EL (cell line): ENCODE data around the gene MDM4.

ENCODE experiments used
- DNase-seq: peaks from one replicate; pipeline ENCODE4 v3.0.0-alpha.2; 2016

MDM4 gene

GRCh38 chr1:204583909-204584632 lies 67.9 kb downstream of the MDM4 start:
- DNase-seq, result no peak

- no peak for DNase-seq
These were observed 68.6 kb downstream of the MDM4 start for GRCh38 chr1:204584699-204585372.

- no peak for DNase-seq
These were observed 71.4 kb downstream of the MDM4 start for GRCh38 chr1:204587621-204588020.

- no peak for DNase-seq
These were observed 72.6 kb downstream of the MDM4 start for GRCh38 chr1:204588826-204589225.

GRCh38 chr1:204589409-204590038 lies 73.3 kb downstream of the MDM4 start:
- peak; percentile 35 for DNase-seq

GRCh38 chr1:204591473-204592090 lies 75.4 kb downstream of the MDM4 start:
- peak; percentile 79 for DNase-seq

GRCh38 chr1:204592246-204592948 lies 76.2 kb downstream of the MDM4 start:
- no peak for DNase-seq

- DNase-seq, result no peak
These were observed 82.2 kb downstream of the MDM4 start for GRCh38 chr1:204598319-204598969.

- no peak for DNase-seq
These were observed 82.9 kb downstream of the MDM4 start for GRCh38 chr1:204599098-204599497.

- DNase-seq, result no peak
These were observed 83.4 kb downstream of the MDM4 start for GRCh38 chr1:204599596-204599995.

GRCh38 chr1:204600203-204600602 lies 84.0 kb downstream of the MDM4 start:
- DNase-seq, result no peak

- DNase-seq, result no peak
These were observed 84.8 kb downstream of the MDM4 start for GRCh38 chr1:204600968-204601367.

- DNase-seq, result no peak
These were observed 85.9 kb downstream of the MDM4 start for GRCh38 chr1:204602111-204602579.

GRCh38 chr1:204602871-204603542 lies 86.8 kb downstream of the MDM4 start:
- no peak for DNase-seq

GRCh38 chr1:204605791-204606190 lies 89.6 kb downstream of the MDM4 start:
- DNase-seq, result no peak
